ENCODE measurements around the gene SLC25A52. TPM values are rescaled to one million over a fixed set of nuclear protein-coding genes. Genes with fewer than 3 reads are reported as not detected.

Gene SLC25A52
- total and polyA plus RNA-seq, 2 experiments from 2014 or later = not detected

DNA sequence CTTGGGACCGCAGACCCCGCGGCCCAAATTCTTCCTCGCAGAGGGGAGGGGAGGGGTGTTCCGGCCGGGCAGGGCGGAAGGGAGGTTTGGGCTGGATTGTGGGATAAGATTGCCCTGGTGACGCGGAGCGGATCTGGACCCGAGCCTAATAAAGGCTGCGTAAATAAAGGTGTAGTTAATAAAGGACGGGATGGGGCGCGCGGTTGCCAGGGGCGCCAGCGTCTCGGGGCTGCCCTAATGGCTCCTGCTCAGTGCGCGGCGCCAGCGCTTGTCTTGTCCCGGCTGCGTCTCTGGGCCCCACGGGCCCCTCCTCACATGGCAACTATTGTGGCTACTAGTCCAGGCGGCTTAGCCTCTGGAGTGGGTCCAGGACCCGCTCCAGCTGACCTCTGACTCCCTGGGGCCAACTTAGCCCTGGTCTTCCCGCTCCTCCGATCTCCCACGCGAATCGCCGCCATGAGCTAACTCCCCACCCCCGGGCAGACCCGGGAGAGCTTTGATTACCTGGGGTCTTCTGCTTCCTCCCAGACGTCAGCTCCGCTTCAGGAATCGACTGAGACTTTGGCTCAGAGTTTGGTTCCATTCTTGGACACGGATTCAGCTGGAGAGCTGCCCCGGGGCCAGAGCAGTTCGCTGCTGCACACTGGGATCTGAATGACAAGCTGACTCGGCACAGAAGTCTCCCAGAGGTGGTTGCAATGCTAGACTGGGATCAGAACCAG lies 36.5 kb downstream of the SLC25A52 start:
- Mint-ChIP-seq H3K36me3 (ENCODE audit: low read depth) (peaks cover 5% of the 10 kb centered on the region; the same call in 2 of the 3 replicates), H3K27ac (no peak overlapping the region), H3K4me1 (peaks cover 3% of the 10 kb centered on the region; the same call in 2 of the 3 replicates), H3K27me3 (ENCODE audit: insufficient read depth, low read depth, poor library complexity) (no peaks in the 10 kb centered on the region), H3K4me3 (no peak overlapping the region), H3K9me3 (peaks cover 8% of the 10 kb centered on the region)
- Histone ChIP-seq H4K20me1 (replicated peaks; ENCODE audit: insufficient read depth) (no peaks in the 10 kb centered on the region), H3K79me2 (replicated peaks; ENCODE audit: insufficient read depth) (no peaks in the 10 kb centered on the region), H3K4me2 (no peak overlapping the region), H3K36me3 (ENCODE audit: insufficient read depth) (no peaks in the 10 kb centered on the region), H3K27ac (ENCODE audit: low read depth) (no peak overlapping the region), H2AFZ (peak overlapping the region; percentile 72), H3F3A (replicated peaks; ENCODE audit: low read depth) (no peaks in the 10 kb centered on the region), H3K4me1 (ENCODE audit: insufficient read depth) (peaks cover 2% of the 10 kb centered on the region; the same call in 1 of the 2 replicates), H3K4me3 (no peak overlapping the region), H3K9me2 (ENCODE audit: insufficient read depth) (no peaks in the 10 kb centered on the region), H3K27me3 (ENCODE audit: insufficient read depth) (no peaks in the 10 kb centered on the region)
- TF ChIP-seq JUNB (IDR thresholded peaks at IDR 0.05; ENCODE audit: unreplicated experiment) (no peak), ZNF331 (CRISPR knock-in tag; IDR thresholded peaks at IDR 0.05; ENCODE audit: low read depth) (no peak), CREB1 (CRISPR knock-in tag; IDR thresholded peaks at IDR 0.05; ENCODE audit: low read depth) (no peak), REST (IDR thresholded peaks at IDR 0.05; ENCODE audit: unreplicated experiment) (no peak), ZNF114 (CRISPR knock-in tag; IDR thresholded peaks at IDR 0.05) (no peak), EZH2 (IDR thresholded peaks at IDR 0.05; ENCODE audit: low read depth, unreplicated experiment) (no peak), POLR2AphosphoS5 (IDR thresholded peaks at IDR 0.05; ENCODE audit: low read depth) (no peak), ETS1 (IDR thresholded peaks at IDR 0.05) (no peak), NANOG (IDR thresholded peaks at IDR 0.05; ENCODE audit: borderline replicate concordance) (no peak), EZH2phosphoT487 (IDR thresholded peaks at IDR 0.05; ENCODE audit: unreplicated experiment) (no peak), STAT1 (IDR thresholded peaks at IDR 0.05; ENCODE audit: unreplicated experiment) (no peak)
- TF ChIP-seq, protein P1, sequence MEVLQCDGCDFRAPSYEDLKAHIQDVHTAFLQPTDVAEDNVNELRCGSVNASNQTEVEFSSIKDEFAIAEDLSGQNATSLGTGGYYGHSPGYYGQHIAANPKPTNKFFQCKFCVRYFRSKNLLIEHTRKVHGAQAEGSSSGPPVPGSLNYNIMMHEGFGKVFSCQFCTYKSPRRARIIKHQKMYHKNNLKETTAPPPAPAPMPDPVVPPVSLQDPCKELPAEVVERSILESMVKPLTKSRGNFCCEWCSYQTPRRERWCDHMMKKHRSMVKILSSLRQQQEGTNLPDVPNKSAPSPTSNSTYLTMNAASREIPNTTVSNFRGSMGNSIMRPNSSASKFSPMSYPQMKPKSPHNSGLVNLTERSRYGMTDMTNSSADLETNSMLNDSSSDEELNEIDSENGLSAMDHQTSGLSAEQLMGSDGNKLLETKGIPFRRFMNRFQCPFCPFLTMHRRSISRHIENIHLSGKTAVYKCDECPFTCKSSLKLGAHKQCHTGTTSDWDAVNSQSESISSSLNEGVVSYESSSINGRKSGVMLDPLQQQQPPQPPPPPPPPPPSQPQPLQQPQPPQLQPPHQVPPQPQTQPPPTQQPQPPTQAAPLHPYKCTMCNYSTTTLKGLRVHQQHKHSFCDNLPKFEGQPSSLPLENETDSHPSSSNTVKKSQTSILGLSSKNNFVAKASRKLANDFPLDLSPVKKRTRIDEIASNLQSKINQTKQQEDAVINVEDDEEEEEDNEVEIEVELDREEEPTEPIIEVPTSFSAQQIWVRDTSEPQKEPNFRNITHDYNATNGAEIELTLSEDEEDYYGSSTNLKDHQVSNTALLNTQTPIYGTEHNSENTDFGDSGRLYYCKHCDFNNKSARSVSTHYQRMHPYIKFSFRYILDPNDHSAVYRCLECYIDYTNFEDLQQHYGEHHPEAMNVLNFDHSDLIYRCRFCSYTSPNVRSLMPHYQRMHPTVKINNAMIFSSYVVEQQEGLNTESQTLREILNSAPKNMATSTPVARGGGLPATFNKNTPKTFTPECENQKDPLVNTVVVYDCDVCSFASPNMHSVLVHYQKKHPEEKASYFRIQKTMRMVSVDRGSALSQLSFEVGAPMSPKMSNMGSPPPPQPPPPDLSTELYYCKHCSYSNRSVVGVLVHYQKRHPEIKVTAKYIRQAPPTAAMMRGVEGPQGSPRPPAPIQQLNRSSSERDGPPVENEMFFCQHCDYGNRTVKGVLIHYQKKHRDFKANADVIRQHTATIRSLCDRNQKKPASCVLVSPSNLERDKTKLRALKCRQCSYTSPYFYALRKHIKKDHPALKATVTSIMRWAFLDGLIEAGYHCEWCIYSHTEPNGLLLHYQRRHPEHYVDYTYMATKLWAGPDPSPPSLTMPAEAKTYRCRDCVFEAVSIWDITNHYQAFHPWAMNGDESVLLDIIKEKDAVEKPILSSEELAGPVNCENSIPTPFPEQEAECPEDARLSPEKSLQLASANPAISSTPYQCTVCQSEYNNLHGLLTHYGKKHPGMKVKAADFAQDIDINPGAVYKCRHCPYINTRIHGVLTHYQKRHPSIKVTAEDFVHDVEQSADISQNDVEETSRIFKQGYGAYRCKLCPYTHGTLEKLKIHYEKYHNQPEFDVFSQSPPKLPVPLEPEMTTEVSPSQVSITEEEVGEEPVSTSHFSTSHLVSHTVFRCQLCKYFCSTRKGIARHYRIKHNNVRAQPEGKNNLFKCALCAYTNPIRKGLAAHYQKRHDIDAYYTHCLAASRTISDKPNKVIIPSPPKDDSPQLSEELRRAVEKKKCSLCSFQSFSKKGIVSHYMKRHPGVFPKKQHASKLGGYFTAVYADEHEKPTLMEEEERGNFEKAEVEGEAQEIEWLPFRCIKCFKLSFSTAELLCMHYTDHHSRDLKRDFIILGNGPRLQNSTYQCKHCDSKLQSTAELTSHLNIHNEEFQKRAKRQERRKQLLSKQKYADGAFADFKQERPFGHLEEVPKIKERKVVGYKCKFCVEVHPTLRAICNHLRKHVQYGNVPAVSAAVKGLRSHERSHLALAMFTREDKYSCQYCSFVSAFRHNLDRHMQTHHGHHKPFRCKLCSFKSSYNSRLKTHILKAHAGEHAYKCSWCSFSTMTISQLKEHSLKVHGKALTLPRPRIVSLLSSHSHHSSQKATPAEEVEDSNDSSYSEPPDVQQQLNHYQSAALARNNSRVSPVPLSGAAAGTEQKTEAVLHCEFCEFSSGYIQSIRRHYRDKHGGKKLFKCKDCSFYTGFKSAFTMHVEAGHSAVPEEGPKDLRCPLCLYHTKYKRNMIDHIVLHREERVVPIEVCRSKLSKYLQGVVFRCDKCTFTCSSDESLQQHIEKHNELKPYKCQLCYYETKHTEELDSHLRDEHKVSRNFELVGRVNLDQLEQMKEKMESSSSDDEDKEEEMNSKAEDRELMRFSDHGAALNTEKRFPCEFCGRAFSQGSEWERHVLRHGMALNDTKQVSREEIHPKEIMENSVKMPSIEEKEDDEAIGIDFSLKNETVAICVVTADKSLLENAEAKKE (CRISPR knock-in tag; IDR thresholded peaks at IDR 0.05) = no peak
- TF ChIP-seq, protein P2, sequence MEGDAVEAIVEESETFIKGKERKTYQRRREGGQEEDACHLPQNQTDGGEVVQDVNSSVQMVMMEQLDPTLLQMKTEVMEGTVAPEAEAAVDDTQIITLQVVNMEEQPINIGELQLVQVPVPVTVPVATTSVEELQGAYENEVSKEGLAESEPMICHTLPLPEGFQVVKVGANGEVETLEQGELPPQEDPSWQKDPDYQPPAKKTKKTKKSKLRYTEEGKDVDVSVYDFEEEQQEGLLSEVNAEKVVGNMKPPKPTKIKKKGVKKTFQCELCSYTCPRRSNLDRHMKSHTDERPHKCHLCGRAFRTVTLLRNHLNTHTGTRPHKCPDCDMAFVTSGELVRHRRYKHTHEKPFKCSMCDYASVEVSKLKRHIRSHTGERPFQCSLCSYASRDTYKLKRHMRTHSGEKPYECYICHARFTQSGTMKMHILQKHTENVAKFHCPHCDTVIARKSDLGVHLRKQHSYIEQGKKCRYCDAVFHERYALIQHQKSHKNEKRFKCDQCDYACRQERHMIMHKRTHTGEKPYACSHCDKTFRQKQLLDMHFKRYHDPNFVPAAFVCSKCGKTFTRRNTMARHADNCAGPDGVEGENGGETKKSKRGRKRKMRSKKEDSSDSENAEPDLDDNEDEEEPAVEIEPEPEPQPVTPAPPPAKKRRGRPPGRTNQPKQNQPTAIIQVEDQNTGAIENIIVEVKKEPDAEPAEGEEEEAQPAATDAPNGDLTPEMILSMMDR (conservative IDR thresholded peaks at IDR 0.05; ENCODE audit: low read depth in 2 of 2) = no peak
- ATAC-seq (peak; percentile 48), DNase-seq (ENCODE audit: low spot score) (no peak)

Data from GM23338 (cell line).